GM21528 (cell line): ENCODE results near the gene SDCCAG8.

Experiments used
- ATAC-seq: cut with Tn5 transposase; IDR thresholded peaks from one replicate; pipeline ENCODE4 v1.9.1; 2021; ENCODE audit warnings: mild to moderate bottlenecking, moderate library complexity; ENCODE audit not compliant: unreplicated experiment, low FRiP score

The SDCCAG8 gene

DNA sequence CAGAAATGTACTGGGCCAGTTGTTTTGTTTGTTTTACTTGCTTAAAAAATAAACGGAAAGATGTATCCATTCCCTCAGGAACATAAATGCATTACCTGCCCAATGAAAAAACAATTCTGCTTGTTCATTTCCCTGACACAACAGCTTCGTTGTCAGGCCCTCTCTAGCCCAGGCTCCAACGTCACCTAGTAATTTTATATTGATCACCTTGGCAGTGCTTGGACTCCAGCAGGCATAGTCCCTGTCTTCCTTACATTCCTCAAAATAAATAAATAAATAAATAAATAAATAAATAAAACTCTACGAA, 2.0 kb upstream of the SDCCAG8 start:
- no peak for ATAC-seq

- peak; percentile 22 for ATAC-seq
Observed at GRCh38 chr1:243254233-243254926, 1.5 kb upstream of the SDCCAG8 start.

DNA sequence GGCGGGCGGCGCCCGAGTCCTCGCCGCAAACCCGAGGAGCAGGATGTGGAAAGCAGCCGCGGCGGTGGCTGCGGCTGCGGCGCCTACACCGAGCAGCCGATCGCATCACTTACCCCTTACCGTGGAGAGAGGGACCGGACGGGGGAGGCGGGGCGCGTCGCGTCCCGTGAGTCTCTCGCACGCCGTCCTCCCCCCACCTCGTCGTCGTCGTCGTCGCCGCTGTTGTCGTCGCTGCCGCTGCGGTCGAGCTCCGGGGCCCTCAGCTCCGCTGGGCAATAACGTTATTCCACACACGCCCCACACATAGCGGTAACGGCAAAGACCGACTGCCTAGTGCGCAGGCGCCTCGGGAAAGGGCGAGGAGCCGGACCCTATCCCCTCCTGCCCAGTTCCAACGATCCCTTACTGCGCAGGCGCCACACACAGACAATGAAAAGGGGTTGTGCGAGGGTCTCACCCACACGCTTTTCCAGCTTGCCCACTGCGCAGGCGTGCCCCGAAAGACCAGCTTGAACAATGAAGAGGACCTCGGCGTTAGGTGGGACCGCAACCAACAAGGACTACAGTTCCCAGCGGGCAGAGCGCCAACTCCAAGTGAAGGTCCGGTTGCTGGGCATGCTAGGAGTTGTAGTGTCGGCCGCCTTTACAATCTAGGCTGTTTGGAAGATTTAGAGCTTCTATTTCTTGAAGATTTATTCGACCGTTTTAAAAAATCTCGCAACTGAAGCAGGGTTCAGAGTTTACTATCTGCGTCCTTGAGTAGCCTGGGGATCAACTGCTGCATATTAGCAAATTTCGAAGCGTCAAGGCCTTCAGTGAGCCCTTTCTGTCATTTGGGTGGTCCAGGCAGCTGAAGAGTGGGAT, 682 bp upstream of the SDCCAG8 start, which contains the start of gene CEP170:
Gene CEP170, minus strand, starts transcription at position 355 of the 864 bp plus-strand sequence. CDS start 30,001 bp downstream, outside the sequence.
- ATAC-seq: peak; percentile 63

- ATAC-seq: no peak
Observed at GRCh38 chr1:243256590-243256989, 749 bp downstream of the SDCCAG8 start.

DNA sequence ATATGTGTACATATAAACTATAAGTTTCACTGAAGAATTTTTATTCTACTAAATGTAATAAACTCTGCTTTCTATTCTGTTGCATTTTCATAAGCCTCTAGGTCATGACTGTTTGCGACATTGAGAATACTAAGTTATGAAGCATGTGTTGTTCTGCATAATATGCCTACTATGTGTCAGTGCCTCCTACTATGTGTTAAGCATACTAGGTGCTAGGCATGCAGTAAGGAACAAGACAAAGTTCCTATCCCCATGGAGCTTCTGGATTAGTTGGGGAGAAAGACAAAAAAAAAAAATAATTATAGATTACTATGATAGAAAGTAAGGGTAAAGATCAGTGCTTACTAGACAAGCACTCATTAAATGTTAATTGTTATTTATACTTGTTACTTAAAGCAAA, 1.3 kb downstream of the SDCCAG8 start:
- ATAC-seq: no peak

GRCh38 chr1:243258731-243259130, 2.9 kb downstream of the SDCCAG8 start:
- ATAC-seq: no peak

- no peak for ATAC-seq
Observed at GRCh38 chr1:243260221-243260880, 4.5 kb downstream of the SDCCAG8 start.

DNA sequence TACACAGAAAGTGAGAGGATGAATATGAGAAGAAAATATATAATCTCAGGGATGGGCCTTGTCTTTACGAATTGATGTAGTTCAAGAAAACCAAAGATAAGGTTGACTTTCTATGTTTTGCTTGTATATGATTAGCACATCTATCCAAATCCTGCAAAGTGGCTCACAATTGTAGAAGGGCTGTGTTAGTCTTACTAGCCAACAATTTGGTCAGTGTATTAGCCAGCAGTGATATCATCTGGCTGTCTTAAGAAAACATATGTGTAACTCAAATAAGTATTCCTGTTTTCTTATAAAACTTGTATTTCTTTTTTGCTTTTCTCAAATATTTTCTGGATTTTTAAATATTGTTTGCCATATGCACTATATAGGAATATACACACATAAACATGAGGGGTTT, 5.5 kb downstream of the SDCCAG8 start:
- ATAC-seq: no peak

DNA sequence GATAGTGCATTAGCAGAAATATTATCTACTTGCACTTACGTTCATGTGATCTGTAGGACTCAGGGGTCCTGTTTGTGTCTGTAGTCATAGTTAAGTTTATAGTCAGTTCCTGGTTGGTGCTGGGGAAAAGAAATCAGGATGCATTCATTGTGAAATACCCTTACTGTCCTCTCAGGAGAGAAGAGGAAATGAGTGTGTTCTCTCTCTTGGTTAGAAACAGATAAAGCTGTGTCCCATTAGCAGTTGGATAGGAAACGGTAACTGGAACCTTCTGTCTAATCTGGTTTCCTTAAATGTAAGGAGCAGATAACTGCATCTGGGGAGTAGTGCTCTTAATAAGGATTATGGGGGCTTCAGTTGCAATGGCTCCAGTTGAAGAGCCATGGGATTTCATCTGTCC, 8.9 kb downstream of the SDCCAG8 start:
- no peak for ATAC-seq

- ATAC-seq: no peak
Observed at GRCh38 chr1:243266231-243266630, 10.4 kb downstream of the SDCCAG8 start.

DNA sequence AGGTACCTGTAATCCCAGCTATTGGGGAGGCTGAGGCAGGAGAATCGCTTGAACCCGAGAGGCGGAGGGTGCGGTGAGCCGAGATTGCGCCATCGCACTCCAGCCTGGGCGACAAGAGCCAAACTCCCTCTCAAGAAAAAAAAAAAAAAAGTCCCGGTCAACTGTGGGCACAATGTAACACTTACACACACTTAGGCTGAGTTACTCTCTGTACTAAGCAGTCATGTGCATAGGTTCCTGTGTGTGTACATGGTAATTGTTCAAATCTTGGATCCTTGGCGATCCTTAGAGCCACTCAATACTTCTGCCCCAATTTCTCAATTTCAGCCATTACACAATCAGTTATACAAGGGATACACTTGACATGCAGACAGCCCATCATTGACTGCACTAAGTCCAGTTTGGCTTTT, 11.6 kb downstream of the SDCCAG8 start:
- no peak for ATAC-seq

GRCh38 chr1:243267914-243268653, 12.2 kb downstream of the SDCCAG8 start:
- no peak for ATAC-seq

DNA sequence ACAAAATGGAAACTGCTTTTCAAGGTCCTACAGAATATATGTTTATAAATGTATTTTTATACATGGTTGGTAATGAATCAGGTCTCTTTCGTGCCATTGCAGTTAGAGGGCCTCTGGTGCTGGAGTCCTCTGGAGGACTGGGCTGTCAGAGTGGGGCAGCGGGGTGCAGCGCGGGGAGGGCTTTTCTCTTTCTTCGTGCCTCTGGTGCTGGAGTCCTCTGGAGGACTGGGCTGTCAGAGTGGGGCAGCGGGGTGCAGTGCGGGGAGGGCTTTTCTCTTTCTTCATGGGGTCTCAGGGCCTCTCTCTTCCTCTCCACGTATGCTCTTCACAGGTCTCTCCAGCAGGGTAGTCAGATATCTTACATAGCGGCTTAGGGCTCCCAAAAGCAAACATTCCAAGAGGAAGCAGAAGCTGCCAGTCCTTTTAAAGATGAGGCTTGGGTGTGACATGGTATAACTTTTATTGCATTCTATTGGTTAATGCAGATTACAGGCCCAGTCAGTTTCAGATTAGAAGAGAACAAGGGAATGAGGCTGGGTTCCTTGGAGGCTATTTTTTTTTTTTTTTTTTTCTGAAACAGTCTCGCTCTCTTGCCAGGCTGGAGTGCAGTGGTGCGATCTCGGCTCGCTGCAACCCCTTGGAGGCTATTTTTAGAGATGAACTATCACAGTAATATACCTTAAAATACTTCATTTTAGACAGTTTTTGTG, 13.1 kb downstream of the SDCCAG8 start:
- ATAC-seq: peak; percentile 12

DNA sequence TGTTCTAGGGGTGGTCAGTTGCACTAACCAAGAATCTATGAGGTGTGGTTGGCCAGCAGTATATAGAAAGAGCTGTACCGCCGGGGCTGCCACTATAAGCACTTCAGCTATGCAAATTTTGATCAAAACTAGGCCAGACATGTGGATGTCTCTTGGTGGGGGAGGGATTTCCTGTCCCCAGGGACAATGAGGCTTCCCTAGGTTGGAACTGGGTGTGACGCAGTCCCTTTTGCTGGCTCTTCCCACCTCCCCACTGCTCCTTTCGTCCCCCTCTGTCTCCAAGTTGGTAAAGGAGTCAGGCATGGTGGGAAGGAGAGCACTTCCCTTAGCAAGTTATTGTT, 13.6 kb downstream of the SDCCAG8 start:
- peak; percentile 65 for ATAC-seq

DNA sequence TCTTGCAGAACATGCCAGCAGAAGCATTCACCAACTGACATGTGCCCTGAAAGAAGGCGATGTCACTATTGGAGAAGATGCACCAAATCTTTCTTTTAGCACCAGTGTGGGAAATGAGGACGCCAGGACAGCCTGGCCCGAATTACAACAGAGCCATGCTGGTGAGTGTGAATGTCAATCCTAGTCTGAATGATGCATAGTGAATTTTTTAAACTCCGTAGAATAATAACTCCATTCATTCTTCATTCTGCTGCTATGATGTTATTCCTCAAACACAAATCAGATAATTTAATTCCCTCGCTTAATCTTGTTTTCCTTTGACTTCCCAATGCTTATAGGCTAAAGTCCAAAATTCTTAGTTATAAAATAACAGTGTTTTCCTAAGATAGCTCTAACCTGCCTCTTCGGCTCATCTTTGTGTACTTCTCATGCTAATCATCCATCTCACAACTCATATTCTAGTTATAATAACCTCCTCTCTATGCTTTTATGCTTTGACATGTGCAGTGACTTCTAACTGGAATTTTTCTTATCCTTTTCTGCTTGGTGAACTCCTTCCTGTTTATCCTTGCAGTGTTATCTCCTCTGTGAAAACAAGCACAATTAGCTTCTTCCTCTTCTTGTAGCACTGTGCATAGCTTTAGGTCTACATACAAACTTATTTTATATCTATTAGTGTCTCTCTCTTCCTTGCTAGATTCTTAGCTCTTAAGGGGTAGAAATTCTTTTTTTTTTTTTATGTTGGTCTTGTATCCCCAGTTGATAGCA, 14.4 kb downstream of the SDCCAG8 start:
- ATAC-seq: no peak

GRCh38 chr1:243271996-243272395, 16.2 kb downstream of the SDCCAG8 start:
- ATAC-seq: no peak

- no peak for ATAC-seq
Observed at GRCh38 chr1:243272401-243272800, 16.6 kb downstream of the SDCCAG8 start.

GRCh38 chr1:243273506-243273905, 17.7 kb downstream of the SDCCAG8 start:
- no peak for ATAC-seq

DNA sequence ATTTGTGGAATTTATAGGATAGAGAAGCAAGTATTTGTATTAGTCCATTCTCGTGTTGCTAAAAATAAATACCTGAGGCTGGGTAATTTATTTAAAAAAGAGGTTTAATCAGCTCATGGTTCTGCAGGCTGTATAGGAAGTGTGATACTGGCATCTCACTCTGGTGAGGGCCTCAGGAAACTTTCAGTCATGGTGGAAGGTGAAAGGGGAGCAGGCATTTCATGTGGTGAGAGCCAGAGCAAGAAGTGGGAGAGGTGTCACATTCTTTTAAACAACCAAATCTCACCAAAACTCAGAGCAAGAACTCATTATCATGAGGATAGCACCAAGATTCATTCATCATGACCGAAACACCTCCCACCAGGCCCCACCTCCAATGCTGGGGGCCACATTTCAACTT, 18.1 kb downstream of the SDCCAG8 start:
- no peak for ATAC-seq
